HepG2 (cell line): ENCODE measurements around the gene TPX2. TPM values are rescaled to one million over a fixed set of nuclear protein-coding genes. Genes with fewer than 3 reads are reported as not detected.
A peak's percentile ranks its signal among the peaks of the same experiment; 100 is the strongest.

Source experiments
- ADNP ChIP-seq: sonication (generic); formaldehyde crosslinking; IDR thresholded peaks from 2 replicates; pipeline ENCODE4 v1.4.0; 2020; ENCODE audit warnings: missing genetic modification reagents
- BCLAF1 ChIP-seq: fragments of 450-650 bp; IDR thresholded peaks from 2 replicates; pipeline ENCODE4 v1.6.1; 2017; ENCODE audit warnings: mild to moderate bottlenecking
- BRCA1 ChIP-seq: sonication (generic); formaldehyde crosslinking; IDR thresholded peaks from 2 replicates; pipeline ENCODE4 v1.4.0; 2020; ENCODE audit warnings: missing genetic modification reagents
- CC2D1A ChIP-seq: sonication (generic); formaldehyde crosslinking; IDR thresholded peaks from 2 replicates; pipeline ENCODE4 v1.8.1; 2023; ENCODE audit warnings: mild to moderate bottlenecking, missing genetic modification reagents
- CREM ChIP-seq, 2 experiments: sonication (generic) in 1 of 2; formaldehyde crosslinking in 1 of 2; IDR thresholded peaks; 2 replicates each; pipeline versions ENCODE4 v1.4.0 to v1.6.1; 2016 to 2020; ENCODE audit warnings: antibody characterized with exemption in 1 of 2, mild to moderate bottlenecking in 1 of 2, missing genetic modification reagents in 1 of 2
- FOXM1 ChIP-seq: sonication (generic); formaldehyde crosslinking; IDR thresholded peaks from 2 replicates; pipeline ENCODE4 v1.5.0; 2020; ENCODE audit warnings: missing genetic modification reagents
- FOXP4 ChIP-seq: sonication (generic); formaldehyde crosslinking; IDR thresholded peaks from 2 replicates; pipeline ENCODE4 v1.4.0; 2020; ENCODE audit warnings: missing genetic modification reagents
- GATAD1 ChIP-seq: IDR thresholded peaks from 2 replicates; pipeline ENCODE4 v1.6.1; 2016; ENCODE audit warnings: missing genetic modification reagents, missing compliant biosample characterization
- HES4 ChIP-seq: sonication (generic); formaldehyde crosslinking; IDR thresholded peaks from 2 replicates; pipeline ENCODE4 v1.9.0; 2021; ENCODE audit warnings: mild to moderate bottlenecking, missing genetic modification reagents, borderline replicate concordance
- IKZF5 ChIP-seq: IDR thresholded peaks from 2 replicates; pipeline ENCODE4 v1.6.1; 2018; ENCODE audit warnings: missing genetic modification reagents, mild to moderate bottlenecking, missing compliant biosample characterization
- NR2F6 ChIP-seq, 2 experiments: IDR thresholded peaks; 2 replicates each; pipeline ENCODE4 v1.6.1; 2016; ENCODE audit warnings: antibody characterized with exemption in 1 of 2, mild to moderate bottlenecking in 1 of 2
- REPIN1 ChIP-seq: sonication (generic); formaldehyde crosslinking; IDR thresholded peaks from 2 replicates; pipeline ENCODE4 v1.8.0; 2022; ENCODE audit warnings: missing genetic modification reagents, low read depth, mild to moderate bottlenecking, borderline replicate concordance
- RNF2 ChIP-seq: fragments of 450-650 bp; conservative IDR thresholded peaks from 2 replicates; pipeline ENCODE4 v1.6.1; 2016; ENCODE audit warnings: low read depth
- RXRA ChIP-seq: sonication (generic); formaldehyde crosslinking; IDR thresholded peaks from 2 replicates; pipeline ENCODE4 v1.5.1; 2020; ENCODE audit warnings: missing genetic modification reagents
- SIX4 ChIP-seq: sonication (generic); formaldehyde crosslinking; IDR thresholded peaks from 2 replicates; pipeline ENCODE4 v1.4.0; 2020; ENCODE audit warnings: missing genetic modification reagents
- SOX13 ChIP-seq, 3 experiments: fragments of 450-650 bp in 1 of 3; sonication (generic) in 1 of 3; formaldehyde crosslinking in 1 of 3; IDR thresholded peaks in 2 of 3; conservative IDR thresholded peaks in 1 of 3; 2 replicates each; pipeline versions ENCODE4 v1.5.0 to v1.6.1; 2016 to 2020; ENCODE audit warnings: antibody characterized with exemption in 1 of 3, mild to moderate bottlenecking in 1 of 3, missing compliant biosample characterization in 1 of 3, missing genetic modification reagents in 1 of 3, moderate library complexity in 1 of 3
- TCF12 ChIP-seq, 2 experiments: fragments of 450-650 bp in 1 of 2; sonication (generic) in 1 of 2; formaldehyde crosslinking in 1 of 2; IDR thresholded peaks; 2 replicates each; pipeline versions ENCODE4 v1.6.1 to v1.8.0; 2017 to 2022; ENCODE audit warnings: antibody characterized with exemption in 1 of 2, mild to moderate bottlenecking in 1 of 2, missing genetic modification reagents in 1 of 2, moderate library complexity in 1 of 2
- TERF1 ChIP-seq: sonication (generic); formaldehyde crosslinking; IDR thresholded peaks from 2 replicates; pipeline ENCODE4 v1.8.0; 2022; ENCODE audit warnings: mild to moderate bottlenecking, missing genetic modification reagents, moderate library complexity
- TOE1 ChIP-seq: sonication (generic); formaldehyde crosslinking; IDR thresholded peaks from 2 replicates; pipeline ENCODE4 v1.4.0; 2020; ENCODE audit warnings: mild to moderate bottlenecking, missing genetic modification reagents
- YEATS2 ChIP-seq: sonication (generic); formaldehyde crosslinking; IDR thresholded peaks from 2 replicates; pipeline ENCODE4 v1.4.0; 2020; ENCODE audit warnings: missing genetic modification reagents, borderline replicate concordance
- ZBTB7B ChIP-seq: sonication (generic); formaldehyde crosslinking; IDR thresholded peaks from 2 replicates; pipeline ENCODE4 v1.4.0; 2020; ENCODE audit warnings: missing genetic modification reagents
- ZFP36L2 ChIP-seq: sonication (generic); formaldehyde crosslinking; IDR thresholded peaks from 2 replicates; pipeline ENCODE4 v1.4.0; 2020; ENCODE audit warnings: missing genetic modification reagents
- ZNF205 ChIP-seq: IDR thresholded peaks from 2 replicates; pipeline ENCODE4 v1.6.1; 2018; ENCODE audit warnings: missing biosample characterization, missing genetic modification reagents
- polyA plus RNA-seq, 8 experiments: library from polyadenylated mRNA; depleted of rRNA in 3 of 8; stranded (reverse) in 7 of 8; unstranded in 1 of 8; fragments of >200 nt; fragmentation: Illumina TruSeq in 4 of 8; extraction: Trizol in 4 of 8; gene quantifications; 2 replicates each; pipeline versions ENCODE4 v1.2.1 to v1.2.3, GENCODE V29; 2011 to 2016; ENCODE audit warnings: low read depth in 4 of 8, missing spikeins in 1 of 8, mixed read lengths in 1 of 8; ENCODE audit not compliant: insufficient read depth in 1 of 8
- total RNA-seq, 5 experiments: library from RNA; depleted of rRNA; stranded (reverse); fragments of >200 nt; fragmentation: Illumina TruSeq; extraction: Trizol; gene quantifications; 2 replicates each; pipeline ENCODE4 v1.2.3, GENCODE V29; 2016; ENCODE audit warnings: low read depth in 1 of 5

Gene TPX2
- total and polyA plus RNA-seq, 2 of the 13 experiments (the other 11 are each of a cell fraction or from before 2014, with no cell fraction given), result 34.3 to 124 TPM

GRCh38 chr20:31740656-31741323, 1.7 kb downstream of the TPX2 start (continued):
- TF ChIP-seq CC2D1A (no peak), GATAD1 (no peak), ADNP (CRISPR knock-in tag) (no peak), REPIN1 (no peak), HES4 (CRISPR knock-in tag) (no peak), RXRA (no peak), ZNF205 (CRISPR knock-in tag) (0 out of 2 replicates have a peak, but pooled peaks have one; percentile 17), IKZF5 (CRISPR knock-in tag) (no peak), NR2F6 (IDR thresholded peaks at IDR 0.05) (no peak), NR2F6 (CRISPR knock-in tag; IDR thresholded peaks at IDR 0.05) (0 out of 2 replicates have a peak, but pooled peaks have one; percentile 3), TOE1 (CRISPR knock-in tag) (no peak), BRCA1 (CRISPR knock-in tag) (no peak), RNF2 (no peak), YEATS2 (CRISPR knock-in tag) (peak; percentile 24; the same call in 1 of the 2 replicates), FOXP4 (CRISPR knock-in tag) (no peak), TCF12 (IDR thresholded peaks at IDR 0.05) (no peak), TCF12 (CRISPR knock-in tag; IDR thresholded peaks at IDR 0.05) (no peak), TERF1 (CRISPR knock-in tag) (no peak), SIX4 (CRISPR knock-in tag) (no peak), ZFP36L2 (CRISPR knock-in tag) (no peak), CREM (IDR thresholded peaks at IDR 0.05) (no peak), CREM (CRISPR knock-in tag; IDR thresholded peaks at IDR 0.05) (no peak), FOXM1 (CRISPR knock-in tag) (no peak), BCLAF1 (no peak), ZBTB7B (CRISPR knock-in tag) (no peak), SOX13 (IDR thresholded peaks at IDR 0.05) (0 out of 2 replicates have a peak, but pooled peaks have one; percentile 16), SOX13 (CRISPR knock-in tag; conservative IDR thresholded peaks at IDR 0.05 in 1 of 2, IDR thresholded peaks at IDR 0.05 in 1 of 2) (no peak)
